Pancreas (tissue), 10 donors: Measurements from ENCODE around the gene PDCD1. TPM values are rescaled to one million over a fixed set of nuclear protein-coding genes. Genes with fewer than 3 reads are reported as not detected.

Experiments
- ATAC-seq, 4 donors: fragments of 200-7000 bp; cut with Tn5 transposase; one replicate each; pipeline versions ENCODE4 v1.8.0 to v1.9.1; 2020; ENCODE audit warnings: mild to moderate bottlenecking in 4 of 4, moderate library complexity in 4 of 4
- DNase-seq, 6 donors: peaks; one replicate each; pipeline ENCODE4 v3.0.0-alpha.2; 2020
- FAIRE-seq: peaks from 2 replicates; lab custom pipeline; 2012; peaks lifted over from hg19 to GRCh38; lab: Jason Lieb, UNC
- H3K27ac ChIP-seq, 4 donors: fragments of 200-600 bp; sonication (generic); 1 replicate in 3 of 4; 2 replicates in 1 of 4; pipeline versions ENCODE4 v1.5.0 to v1.8.0; 2020
- H3K27me3 ChIP-seq, 4 donors: fragments of 200-600 bp; one replicate each; pipeline ENCODE4 v1.8.0; 2021
- H3K36me3 ChIP-seq, 3 donors: fragments of 200-600 bp; sonication (generic) in 1 of 3; one replicate each; pipeline versions ENCODE4 v1.5.0 to v1.8.0; 2020 to 2021
- H3K4me1 ChIP-seq, 3 donors: fragments of 200-600 bp; one replicate each; pipeline ENCODE4 v1.8.0; 2021
- H3K4me3 ChIP-seq, 4 donors: fragments of 200-600 bp; sonication (generic) in 2 of 4; one replicate each; pipeline versions ENCODE4 v1.5.0 to v1.8.0; 2020 to 2021
- H3K9me3 ChIP-seq, 4 donors: fragments of 200-600 bp; one replicate each; pipeline ENCODE4 v1.8.0; 2021
- WGBS, 2 donors: extraction: QIAGEN DNeasy Blood & Tissue Kit; methylation state at CpG; one replicate each; pipeline ENCODE4 v1.1.7; 2013; 5-methylcytosine and 5-hydroxymethylcytosine counted together
- intact Hi-C, 3 donors: fragments of 100-400 bp; cut with DNase I; formaldehyde crosslinking; loops; one replicate each; pipeline versions ENCODE4 v1.11.1 to v1.14.2; 2022
- polyA plus RNA-seq, 2 donors: library from polyadenylated mRNA; stranded (reverse); fragments of 200-250 nt; gene quantifications; one replicate each; pipeline ENCODE4 v1.2.3, GENCODE V29; 2013
- total RNA-seq, 6 donors: library from RNA; stranded (reverse); fragmentation: NEBNext Ultra II Directional in 4 of 6; extraction: Animal tissue kit (Norgen Biotek cat#: 25700) in 4 of 6; gene quantifications; one replicate each; pipeline versions ENCODE4 v1.2.1 to v1.2.4, GENCODE V29; 2021 to 2023
- TF ChIP-seq, protein P1 (sequence below), 4 donors: fragments of 200-600 bp; sonication (generic) in 3 of 4; IDR thresholded peaks; one replicate each; pipeline versions ENCODE4 v1.5.0 to v1.8.0; 2021; ENCODE audit warnings: antibody characterized with exemption in 4 of 4
- donor health status: healthy with polysubstance abuse.
- donor health status: DM: no; HTN: no; CAD: no; lungs with moderate emphysema.
- donor health status: DM: no; HTN: no; CAD: no.
- donor health status: control.
- donor health status: control.
- donor health status: Bipolar disorder and iron deficiency.
- donor health status: DM: yes; HTN: yes; CAD: no.
- donor health status: DM: no; HTN: no; CAD: no.
- donor health status: DM: no; HTN: no; CAD: no.
- donor health status: DM: yes; HTN: yes; CAD: no.

The PDCD1 gene
- total and polyA plus RNA-seq, 8 donors = 0.09 to 0.63 (median 0.23) TPM; not detected in 1

- WGBS, 2 donors = 85 to 95% methylated on average over 17 of the region's 17 CpGs
- no peaks in the 10 kb centered on the region for H3K36me3 ChIP-seq
- H3K27ac ChIP-seq = no peak overlapping the region
- intact Hi-C loops = no loop called here
- FAIRE-seq (no peak), ATAC-seq (no peak), DNase-seq (peak in 2 of 6 donors; percentile 24 to 72)
- no peaks in the 10 kb centered on the region for H3K27me3 ChIP-seq
- H3K4me1 ChIP-seq = no peaks in the 10 kb centered on the region
- TF ChIP-seq, protein P1, sequence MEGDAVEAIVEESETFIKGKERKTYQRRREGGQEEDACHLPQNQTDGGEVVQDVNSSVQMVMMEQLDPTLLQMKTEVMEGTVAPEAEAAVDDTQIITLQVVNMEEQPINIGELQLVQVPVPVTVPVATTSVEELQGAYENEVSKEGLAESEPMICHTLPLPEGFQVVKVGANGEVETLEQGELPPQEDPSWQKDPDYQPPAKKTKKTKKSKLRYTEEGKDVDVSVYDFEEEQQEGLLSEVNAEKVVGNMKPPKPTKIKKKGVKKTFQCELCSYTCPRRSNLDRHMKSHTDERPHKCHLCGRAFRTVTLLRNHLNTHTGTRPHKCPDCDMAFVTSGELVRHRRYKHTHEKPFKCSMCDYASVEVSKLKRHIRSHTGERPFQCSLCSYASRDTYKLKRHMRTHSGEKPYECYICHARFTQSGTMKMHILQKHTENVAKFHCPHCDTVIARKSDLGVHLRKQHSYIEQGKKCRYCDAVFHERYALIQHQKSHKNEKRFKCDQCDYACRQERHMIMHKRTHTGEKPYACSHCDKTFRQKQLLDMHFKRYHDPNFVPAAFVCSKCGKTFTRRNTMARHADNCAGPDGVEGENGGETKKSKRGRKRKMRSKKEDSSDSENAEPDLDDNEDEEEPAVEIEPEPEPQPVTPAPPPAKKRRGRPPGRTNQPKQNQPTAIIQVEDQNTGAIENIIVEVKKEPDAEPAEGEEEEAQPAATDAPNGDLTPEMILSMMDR (IDR thresholded peaks at IDR 0.05) = no peak
- no peak overlapping the region for H3K4me3 ChIP-seq
- H3K9me3 ChIP-seq = no peaks in the 10 kb centered on the region
These were observed 15.7 kb upstream of the PDCD1 start for GRCh38 chr2:241874277-241874925.

GRCh38 chr2:241873803-241874110 lies 15.1 kb upstream of the PDCD1 start:
- 84 to 89% methylated on average over 7 of the region's 7 CpGs for WGBS, 2 donors
- ATAC-seq = no peak
- TF ChIP-seq, protein P1 (IDR thresholded peaks at IDR 0.05) = no peak
- H3K4me1 ChIP-seq = no peaks in the 10 kb centered on the region
- peak in 1 of 6 donors; percentile 59 for DNase-seq
- no peaks in the 10 kb centered on the region for H3K9me3 ChIP-seq
- no peaks in the 10 kb centered on the region for H3K36me3 ChIP-seq
- intact Hi-C loops = no loop called here
- no peak overlapping the region for H3K4me3 ChIP-seq
- FAIRE-seq = no peak
- no peak overlapping the region for H3K27ac ChIP-seq
- H3K27me3 ChIP-seq = no peaks in the 10 kb centered on the region

DNA sequence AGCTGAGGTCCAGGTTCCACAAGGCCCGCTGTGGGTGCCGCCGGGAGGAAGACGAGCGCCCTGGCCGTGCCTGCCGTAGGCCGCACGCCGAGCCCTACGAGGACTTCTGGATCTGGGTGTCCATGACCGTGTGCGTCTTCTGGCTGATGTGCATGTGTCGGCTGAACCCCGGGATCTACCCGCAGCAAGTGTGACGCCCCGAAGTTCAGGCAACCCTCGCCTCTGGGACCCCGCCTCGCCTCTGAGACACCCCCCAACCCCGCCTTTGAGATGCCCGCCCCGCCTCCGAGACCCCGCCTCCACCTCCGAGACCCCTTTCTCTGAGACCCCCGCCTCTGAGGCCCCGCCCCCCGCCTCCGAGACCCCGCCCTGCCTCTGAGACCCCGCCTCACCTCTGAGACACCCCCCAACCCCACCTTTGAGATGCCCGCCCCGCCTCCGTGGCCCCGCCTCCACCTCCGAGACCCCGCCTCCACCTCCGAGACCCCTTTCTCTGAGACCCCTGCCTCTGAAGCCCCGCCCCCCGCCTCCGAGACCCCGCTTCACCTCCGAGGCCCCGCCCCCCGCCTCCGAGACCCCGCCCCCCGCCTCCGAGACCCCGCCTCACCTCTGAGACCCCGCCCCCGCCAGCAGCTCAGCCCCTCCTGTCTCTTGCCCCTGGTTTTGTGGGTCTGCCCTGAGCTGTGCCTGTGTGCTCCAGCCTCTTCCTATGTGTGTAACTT lies 14.5 kb upstream of the PDCD1 start:
- TF ChIP-seq, protein P1 (IDR thresholded peaks at IDR 0.05) = no peak
- no peaks in the 10 kb centered on the region for H3K9me3 ChIP-seq
- 78 to 97% methylated on average over 28 to 54 of the region's 54 CpGs for WGBS, 2 donors
- no peak overlapping the region for H3K27ac ChIP-seq
- ATAC-seq (no peak), DNase-seq (peak in 2 of 6 donors; percentile 57 to 68), FAIRE-seq (no peak)
- H3K4me1 ChIP-seq = no peaks in the 10 kb centered on the region
- H3K27me3 ChIP-seq = no peaks in the 10 kb centered on the region
- no peaks in the 10 kb centered on the region for H3K36me3 ChIP-seq
- H3K4me3 ChIP-seq = no peak overlapping the region
- intact Hi-C loops = no loop called here

DNA sequence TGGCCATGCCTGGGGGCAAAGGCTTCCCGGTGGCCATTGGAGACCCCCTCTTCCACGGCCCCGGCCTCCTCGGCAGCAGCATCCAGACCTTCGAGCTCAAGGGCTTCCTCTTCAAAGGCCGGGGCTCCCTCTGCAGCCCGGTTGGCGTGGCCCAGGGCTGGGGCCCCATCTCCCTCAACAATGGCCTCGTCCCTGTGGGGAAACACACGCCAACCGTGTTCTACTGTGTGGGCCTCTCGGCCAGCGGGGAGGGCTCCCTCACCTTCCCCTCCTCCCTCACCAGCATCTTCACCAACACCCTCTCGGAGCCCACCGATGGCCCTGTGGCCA lies 13.6 kb upstream of the PDCD1 start:
- FAIRE-seq = no peak
- ATAC-seq = no peak
- no peak overlapping the region for H3K27ac ChIP-seq
- H3K27me3 ChIP-seq = no peaks in the 10 kb centered on the region
- no peak for DNase-seq
- no peaks in the 10 kb centered on the region for H3K4me1 ChIP-seq
- intact Hi-C loops = no loop called here
- no peaks in the 10 kb centered on the region for H3K9me3 ChIP-seq
- H3K36me3 ChIP-seq = no peaks in the 10 kb centered on the region
- TF ChIP-seq, protein P1 (IDR thresholded peaks at IDR 0.05) = no peak
- no peak overlapping the region for H3K4me3 ChIP-seq
- 86 to 94% methylated on average over 13 to 15 of the region's 15 CpGs for WGBS, 2 donors
